Mesothelial cell of epicardium (in vitro differentiated cells): Measurements from ENCODE around the gene GALR1. TPM values are rescaled to one million over a fixed set of nuclear protein-coding genes. Genes with fewer than 3 reads are reported as not detected.
"Not testable (repeated sequence)": the region's sequence is repeated elsewhere in the genome, so short reads cannot be mapped to it uniquely, and the experiment has no call there.

Experiments
- DNase-seq, 2 experiments: peaks; one replicate each; pipeline ENCODE4 v3.0.0; 2021; ENCODE audit warnings: low spot score in 2 of 2; ENCODE audit not compliant: unreplicated experiment in 2 of 2
- H3K27ac Mint-ChIP-seq: 2 replicates; pipeline ENCODE4 v1.8.0; 2021; ENCODE audit warnings: mixed read lengths
- H3K27me3 Mint-ChIP-seq: 2 replicates; pipeline ENCODE4 v1.8.0; 2021; ENCODE audit warnings: low read depth, mixed read lengths
- H3K36me3 Mint-ChIP-seq: 2 replicates; pipeline ENCODE4 v1.8.0; 2021; ENCODE audit warnings: mixed read lengths
- H3K4me1 Mint-ChIP-seq: 2 replicates; pipeline ENCODE4 v1.8.0; 2021; ENCODE audit warnings: mixed read lengths
- H3K4me3 Mint-ChIP-seq: 2 replicates; pipeline ENCODE4 v1.8.0; 2021; ENCODE audit warnings: mild to moderate bottlenecking, moderate library complexity, mixed read lengths
- H3K9me3 Mint-ChIP-seq: 2 replicates; pipeline ENCODE4 v1.8.0; 2021; ENCODE audit warnings: mixed read lengths
- total RNA-seq: library from RNA; stranded (reverse); gene quantifications from 3 replicates; pipeline ENCODE4 v1.2.1, GENCODE V29; 2021
- TF ChIP-seq, protein P1 (sequence below): fragments of 200-600 bp; sonication (generic); IDR thresholded peaks from one replicate; pipeline ENCODE4 v1.5.0; 2021; ENCODE audit warnings: antibody characterized with exemption; ENCODE audit not compliant: unreplicated experiment

GALR1 gene
- total RNA-seq, 1 donor from 2014 or later: not detected

DNA sequence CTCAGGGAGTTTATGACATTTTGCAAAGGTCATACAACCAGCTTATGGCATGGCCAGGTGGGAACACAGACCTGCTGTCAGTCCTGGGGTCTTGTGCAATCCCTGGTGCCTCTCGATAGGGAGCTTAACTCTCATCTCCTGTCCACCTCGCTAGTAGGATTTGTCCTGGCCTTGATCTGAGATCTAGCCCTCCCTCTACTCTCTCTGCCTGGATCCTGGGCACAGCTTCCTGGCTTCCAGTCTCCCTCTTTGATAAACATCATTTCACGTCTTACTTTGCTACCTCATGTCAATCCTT is 13.8 kb downstream of the GALR1 start:
- peaks cover 3% of the 10 kb centered on the region for H3K4me1 Mint-ChIP-seq
- peaks cover 11% of the 10 kb centered on the region for H3K27me3 Mint-ChIP-seq
- H3K9me3 Mint-ChIP-seq: peaks cover 9% of the 10 kb centered on the region
- no peak for DNase-seq
- TF ChIP-seq, protein P1, sequence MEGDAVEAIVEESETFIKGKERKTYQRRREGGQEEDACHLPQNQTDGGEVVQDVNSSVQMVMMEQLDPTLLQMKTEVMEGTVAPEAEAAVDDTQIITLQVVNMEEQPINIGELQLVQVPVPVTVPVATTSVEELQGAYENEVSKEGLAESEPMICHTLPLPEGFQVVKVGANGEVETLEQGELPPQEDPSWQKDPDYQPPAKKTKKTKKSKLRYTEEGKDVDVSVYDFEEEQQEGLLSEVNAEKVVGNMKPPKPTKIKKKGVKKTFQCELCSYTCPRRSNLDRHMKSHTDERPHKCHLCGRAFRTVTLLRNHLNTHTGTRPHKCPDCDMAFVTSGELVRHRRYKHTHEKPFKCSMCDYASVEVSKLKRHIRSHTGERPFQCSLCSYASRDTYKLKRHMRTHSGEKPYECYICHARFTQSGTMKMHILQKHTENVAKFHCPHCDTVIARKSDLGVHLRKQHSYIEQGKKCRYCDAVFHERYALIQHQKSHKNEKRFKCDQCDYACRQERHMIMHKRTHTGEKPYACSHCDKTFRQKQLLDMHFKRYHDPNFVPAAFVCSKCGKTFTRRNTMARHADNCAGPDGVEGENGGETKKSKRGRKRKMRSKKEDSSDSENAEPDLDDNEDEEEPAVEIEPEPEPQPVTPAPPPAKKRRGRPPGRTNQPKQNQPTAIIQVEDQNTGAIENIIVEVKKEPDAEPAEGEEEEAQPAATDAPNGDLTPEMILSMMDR: no peak
- H3K36me3 Mint-ChIP-seq: no peaks in the 10 kb centered on the region
- H3K4me3 Mint-ChIP-seq: no peak overlapping the region
- H3K27ac Mint-ChIP-seq: no peak overlapping the region

DNA sequence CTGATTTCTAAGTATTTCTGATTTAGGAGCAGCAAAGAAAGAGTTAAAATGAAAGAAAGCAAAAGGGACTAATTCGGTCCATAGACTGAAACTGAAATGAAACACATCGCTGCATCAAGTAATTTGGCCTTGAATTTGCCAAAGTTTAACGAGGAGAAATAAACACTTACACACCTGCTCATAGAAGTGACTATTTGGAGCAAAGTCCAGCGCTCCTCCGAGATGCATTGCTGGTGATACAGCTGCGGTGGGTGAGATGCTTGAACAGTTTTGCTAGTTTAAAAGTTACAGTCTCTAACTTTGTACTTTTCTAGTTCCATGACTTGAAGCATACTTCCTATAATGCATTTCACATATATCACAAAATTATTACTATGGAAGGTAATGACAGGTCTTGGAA is 18.3 kb downstream of the GALR1 start:
- H3K36me3 Mint-ChIP-seq: no peaks in the 10 kb centered on the region
- TF ChIP-seq, protein P1: no peak
- no peaks in the 10 kb centered on the region for H3K4me1 Mint-ChIP-seq

DNA sequence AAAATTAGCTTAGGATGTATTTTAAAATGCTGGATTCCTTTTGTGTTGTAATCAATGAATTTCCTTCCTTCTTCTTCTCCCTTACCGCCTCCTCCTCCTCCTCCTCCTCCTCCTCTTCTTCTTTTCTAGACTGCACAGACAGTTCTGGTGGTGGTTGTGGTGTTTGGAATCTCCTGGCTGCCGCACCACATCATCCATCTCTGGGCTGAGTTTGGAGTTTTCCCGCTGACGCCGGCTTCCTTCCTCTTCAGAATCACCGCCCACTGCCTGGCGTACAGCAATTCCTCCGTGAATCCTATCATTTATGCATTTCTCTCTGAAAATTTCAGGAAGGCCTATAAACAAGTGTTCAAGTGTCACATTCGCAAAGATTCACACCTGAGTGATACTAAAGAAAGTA is 18.8 kb downstream of the GALR1 start:
- DNase-seq: no peak
- Mint-ChIP-seq H3K4me1 (no peaks in the 10 kb centered on the region), H3K27ac (no peak overlapping the region), H3K4me3 (no peak overlapping the region), H3K9me3 (peaks cover 9% of the 10 kb centered on the region), H3K27me3 (peaks cover 45% of the 10 kb centered on the region), H3K36me3 (no peaks in the 10 kb centered on the region)
- TF ChIP-seq, protein P1: no peak

More for the DNA sequence above, 18.3 kb downstream of the GALR1 start:
- peaks cover 9% of the 10 kb centered on the region for H3K9me3 Mint-ChIP-seq
- H3K27me3 Mint-ChIP-seq: peaks cover 45% of the 10 kb centered on the region
- no peak overlapping the region for H3K27ac Mint-ChIP-seq
- no peak for DNase-seq
- no peak overlapping the region for H3K4me3 Mint-ChIP-seq

DNA sequence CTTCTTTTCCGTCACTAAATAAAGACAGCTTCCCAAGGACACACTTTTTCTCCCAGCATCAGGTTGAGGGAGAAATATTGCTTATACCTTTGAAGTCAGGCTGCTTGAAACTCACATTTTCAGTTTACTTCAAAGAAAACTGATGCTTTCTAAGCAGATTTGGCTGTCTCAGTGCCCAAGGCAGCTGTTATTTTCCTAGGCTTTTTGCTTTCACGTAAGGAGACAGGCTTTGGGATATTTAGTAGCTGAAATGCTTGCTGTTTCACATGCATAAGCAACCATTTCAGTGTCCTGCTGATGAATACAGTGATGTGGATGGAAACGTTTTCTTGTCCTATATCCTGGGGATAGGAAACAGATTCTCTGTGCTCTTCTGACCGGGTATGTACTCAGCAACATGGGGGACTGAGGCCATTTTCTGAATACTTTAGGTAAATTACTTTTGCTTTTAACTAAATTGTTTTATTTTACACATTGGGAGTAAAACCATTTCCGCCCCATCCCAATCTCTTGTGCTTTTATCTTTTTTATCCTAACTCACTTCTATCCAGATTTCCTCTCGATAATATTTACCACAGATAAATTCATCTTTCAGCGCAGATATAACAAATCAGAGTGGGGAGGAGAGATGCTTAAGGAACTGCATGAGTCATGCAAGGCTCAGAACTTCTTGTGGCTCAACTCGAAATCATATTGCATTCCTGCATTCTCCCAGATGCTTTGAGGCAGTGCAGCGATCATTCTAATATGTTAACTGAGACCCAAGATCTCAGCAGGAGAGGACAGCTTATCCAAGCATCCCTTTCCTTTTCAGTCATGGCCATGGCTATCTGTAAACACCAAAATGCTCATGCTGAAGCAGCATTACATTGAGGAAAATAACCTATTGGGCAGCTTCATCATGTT is 22.2 kb downstream of the GALR1 start:
- Mint-ChIP-seq H3K36me3 (no peaks in the 10 kb centered on the region), H3K9me3 (peaks cover 10% of the 10 kb centered on the region), H3K27me3 (peaks cover 35% of the 10 kb centered on the region), H3K4me3 (no peak overlapping the region), H3K4me1 (no peaks in the 10 kb centered on the region), H3K27ac (no peak overlapping the region)
- TF ChIP-seq, protein P1: no peak
- no peak for DNase-seq

DNA sequence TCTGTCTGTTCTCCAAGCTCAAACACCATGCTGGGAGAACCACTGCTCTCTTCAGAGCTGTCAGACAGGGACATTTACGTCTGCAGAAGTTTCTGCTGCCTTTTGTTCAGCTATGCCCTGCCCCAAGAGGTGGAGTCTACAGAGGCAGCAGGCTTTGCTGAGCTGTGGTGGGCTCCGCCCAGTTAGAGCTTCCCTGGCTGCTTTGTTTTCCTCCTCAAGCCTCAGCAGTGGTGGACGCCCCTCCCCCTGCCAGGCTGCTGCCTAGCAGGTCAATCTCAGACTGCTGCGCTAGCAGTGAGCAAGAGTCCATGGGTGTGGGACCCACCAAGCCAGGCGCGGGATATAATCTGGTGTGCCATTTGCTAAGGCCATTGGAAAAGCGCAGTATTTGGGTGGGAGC is 41.2 kb downstream of the GALR1 start:
- not testable (repeated sequence) for H3K27me3 Mint-ChIP-seq, H3K4me3 Mint-ChIP-seq, DNase-seq, H3K27ac Mint-ChIP-seq, H3K4me1 Mint-ChIP-seq, H3K36me3 Mint-ChIP-seq
- peaks cover 38% of the 10 kb centered on the region for H3K9me3 Mint-ChIP-seq

DNA sequence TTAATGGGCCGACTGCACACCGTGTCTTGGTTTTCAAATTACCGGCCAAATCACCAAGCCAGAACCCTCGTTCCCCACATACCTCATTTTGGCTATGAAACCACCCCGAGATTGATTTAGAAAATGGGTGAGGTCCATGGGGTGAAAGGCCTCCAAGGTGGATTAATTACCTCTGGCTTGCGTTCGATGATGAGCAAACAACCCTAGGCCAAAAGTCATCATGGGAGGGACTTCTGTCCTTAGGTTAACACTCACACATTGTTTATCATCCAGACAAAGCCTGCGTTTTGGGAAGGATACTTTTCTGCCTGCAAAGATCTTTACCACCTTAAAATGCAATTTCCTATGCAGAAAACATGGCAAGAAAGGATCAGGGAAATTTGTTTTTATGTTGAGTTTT is 48.5 kb downstream of the GALR1 start:
- no peak for DNase-seq
- H3K4me3 Mint-ChIP-seq: no peak overlapping the region
- H3K9me3 Mint-ChIP-seq: no peaks in the 10 kb centered on the region
- H3K36me3 Mint-ChIP-seq: no peaks in the 10 kb centered on the region
- no peaks in the 10 kb centered on the region for H3K4me1 Mint-ChIP-seq
- H3K27me3 Mint-ChIP-seq: peaks cover 17% of the 10 kb centered on the region
- no peak overlapping the region for H3K27ac Mint-ChIP-seq
- TF ChIP-seq, protein P1: no peak
